Panc1 (cell line): ENCODE results near the gene ZFYVE28. TPM values are rescaled to one million over a fixed set of nuclear protein-coding genes. Genes with fewer than 3 reads are reported as not detected.

ENCODE experiments used
- ATAC-seq: fragments of 200-7000 bp; cut with Tn5 transposase; 2 replicates; pipeline ENCODE4 v1.9.1; 2020; ENCODE audit warnings: mild to moderate bottlenecking, moderate library complexity
- BruUV-seq: library from RNA; stranded (reverse); fragments of 400-500 nt; replicated peaks from 2 replicates; lab custom pipeline; 2021; lab: Mats Ljungman, UMichigan
- CTCF ChIA-PET: fragments of 300-600 bp; sonication (Branson Sonifier 250); formaldehyde crosslinking; loops from one replicate; lab custom pipeline; 2022; ENCODE audit warnings: antibody characterized with exemption; lab: Charles Lee
- POLR2A ChIA-PET: fragments of 300-600 bp; sonication (Branson Sonifier 250); formaldehyde crosslinking; loops from one replicate; lab custom pipeline; 2022; ENCODE audit warnings: antibody characterized with exemption; lab: Charles Lee
- DNase-seq: peaks from one replicate; pipeline ENCODE4 v3.0.0-alpha.2; 2010; ENCODE audit warnings: low read depth, low spot score
- H3K27ac ChIP-seq: 2 replicates; pipeline ENCODE4 v1.5.1; 2011; ENCODE audit warnings: mild to moderate bottlenecking, low read length, inconsistent platforms
- H3K27me3 ChIP-seq: fragments of 200-500 bp; sonication (Bioruptor generic); 2 replicates; pipeline ENCODE4 v1.6.0; 2014; ENCODE audit warnings: low read length, inconsistent platforms; ENCODE audit not compliant: control insufficient read depth, insufficient read depth
- H3K36me3 ChIP-seq: fragments of 200-500 bp; sonication (Bioruptor generic); 2 replicates; pipeline ENCODE4 v1.5.1; 2014; ENCODE audit warnings: inconsistent platforms, mild to moderate bottlenecking, low read length, moderate library complexity; ENCODE audit not compliant: control insufficient read depth, insufficient read depth
- H3K4me1 ChIP-seq: 2 replicates; pipeline ENCODE4 v1.5.1; 2011; ENCODE audit warnings: inconsistent platforms, mild to moderate bottlenecking, low read length, moderate library complexity; ENCODE audit not compliant: control insufficient read depth, insufficient read depth
- H3K4me3 ChIP-seq, 2 experiments: 2 replicates each; pipeline ENCODE4 v1.5.1; 2011 to 2012; ENCODE audit warnings: low read depth in 2 of 2, low read length in 2 of 2, mild to moderate bottlenecking in 2 of 2, inconsistent platforms in 1 of 2, moderate library complexity in 1 of 2
- H3K9me3 ChIP-seq: fragments of 200-500 bp; sonication (Bioruptor generic); 2 replicates; pipeline ENCODE4 v1.5.1; 2014; ENCODE audit warnings: low read depth, mild to moderate bottlenecking, inconsistent platforms, low read length, moderate library complexity; ENCODE audit not compliant: control insufficient read depth, insufficient read depth
- POLR2AphosphoS5 ChIP-seq: IDR thresholded peaks from 2 replicates; pipeline ENCODE4 v1.6.1; 2012; ENCODE audit warnings: mild to moderate bottlenecking, low read depth, low read length, moderate library complexity
- SIN3A ChIP-seq: IDR thresholded peaks from 2 replicates; pipeline ENCODE4 v1.6.1; 2012; ENCODE audit warnings: low read depth, mild to moderate bottlenecking, low read length, moderate library complexity, borderline replicate concordance; ENCODE audit not compliant: insufficient read depth
- TCF7L2 ChIP-seq: IDR thresholded peaks from 2 replicates; pipeline ENCODE4 v1.6.1; 2011; ENCODE audit warnings: mild to moderate bottlenecking, low read depth, low read length, inconsistent platforms
- in situ Hi-C: cut with HindIII; loops from 2 replicates; pipeline ENCODE4 v1.10.0; 2016; ENCODE audit warnings: low sequenced_read_pairs, low pct_unique_long_range_greater_than_20kb
- intact Hi-C: fragments of 100-400 bp; cut with micrococcal nuclease; formaldehyde crosslinking; loops from one replicate; pipeline ENCODE4 v1.10.0; 2022; ENCODE audit not compliant: unreplicated experiment
- total RNA-seq: library from RNA; stranded (reverse); gene quantifications from one replicate; pipeline ENCODE4 v1.2.1, GENCODE V29; 2021; ENCODE audit not compliant: unreplicated experiment
- TF ChIP-seq, protein P1 (sequence below): fragments of 450-650 bp; IDR thresholded peaks from 2 replicates; pipeline ENCODE4 v1.5.1; 2017; ENCODE audit warnings: mild to moderate bottlenecking
- TF ChIP-seq, protein P2 (sequence below), 2 experiments: IDR thresholded peaks; 2 replicates each; pipeline ENCODE4 v1.6.1; 2011 to 2012; ENCODE audit warnings: low read depth in 2 of 2, control low read depth in 1 of 2, low read length in 1 of 2, mild to moderate bottlenecking in 1 of 2, moderate library complexity in 1 of 2; ENCODE audit not compliant: insufficient read depth in 1 of 2

The ZFYVE28 gene
- total RNA-seq, 1 experiment from 2014 or later = 11.9 TPM

DNA sequence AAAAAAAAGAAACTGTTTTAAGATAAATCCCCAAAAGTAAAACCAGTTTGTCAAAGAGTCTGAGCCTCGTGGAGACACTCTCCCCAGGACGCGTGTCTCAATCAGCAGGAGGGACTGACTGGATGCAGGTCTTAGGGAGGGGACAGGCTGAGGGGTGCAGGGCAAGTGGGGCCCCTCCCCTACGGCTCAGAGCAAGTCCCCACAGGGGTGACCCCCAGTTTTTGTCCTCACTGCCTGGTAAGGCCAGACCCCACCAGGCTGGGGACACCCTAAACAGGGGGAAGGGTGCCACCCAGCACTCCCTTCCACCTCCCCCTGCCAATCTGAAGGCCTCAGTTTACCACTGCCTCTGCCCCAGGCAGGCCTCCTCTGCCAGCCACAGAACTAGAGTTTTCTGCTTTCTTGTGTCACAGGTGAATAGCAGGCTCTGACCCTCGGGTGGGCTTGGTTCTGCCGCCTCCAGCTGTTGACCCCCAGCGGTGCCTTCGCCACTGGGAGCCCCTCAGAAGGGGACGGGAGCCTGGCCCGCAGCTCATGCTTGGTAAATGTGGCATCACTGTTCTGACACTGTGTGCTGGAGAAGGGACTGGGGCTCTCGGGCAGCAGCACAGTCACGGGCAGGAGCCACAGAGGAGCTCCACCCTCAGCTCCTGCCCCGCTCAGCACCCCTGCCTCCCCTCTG lies 86.8 kb downstream of the ZFYVE28 start:
- ATAC-seq = no peak
- H3K4me1 ChIP-seq = peaks cover 10% of the 10 kb centered on the region; the same call in 1 of the 2 replicates
- peaks cover 9% of the 10 kb centered on the region; the same call in 1 of the 2 replicates for H3K9me3 ChIP-seq
- intact Hi-C loops (no loop called here), in situ Hi-C loops (no loop called here)
- no peak for DNase-seq
- no peak overlapping the region for H3K27ac ChIP-seq
- H3K27me3 ChIP-seq = no peaks in the 10 kb centered on the region
- ChIA-PET POLR2A (no interaction called here), CTCF (no interaction called here)
- H3K36me3 ChIP-seq = no peaks in the 10 kb centered on the region; the same call in 1 of the 2 replicates
- no TSS peak for BruUV-seq
- no peak overlapping the region for H3K4me3 ChIP-seq
- TF ChIP-seq SIN3A = no peak
- TF ChIP-seq, protein P1, sequence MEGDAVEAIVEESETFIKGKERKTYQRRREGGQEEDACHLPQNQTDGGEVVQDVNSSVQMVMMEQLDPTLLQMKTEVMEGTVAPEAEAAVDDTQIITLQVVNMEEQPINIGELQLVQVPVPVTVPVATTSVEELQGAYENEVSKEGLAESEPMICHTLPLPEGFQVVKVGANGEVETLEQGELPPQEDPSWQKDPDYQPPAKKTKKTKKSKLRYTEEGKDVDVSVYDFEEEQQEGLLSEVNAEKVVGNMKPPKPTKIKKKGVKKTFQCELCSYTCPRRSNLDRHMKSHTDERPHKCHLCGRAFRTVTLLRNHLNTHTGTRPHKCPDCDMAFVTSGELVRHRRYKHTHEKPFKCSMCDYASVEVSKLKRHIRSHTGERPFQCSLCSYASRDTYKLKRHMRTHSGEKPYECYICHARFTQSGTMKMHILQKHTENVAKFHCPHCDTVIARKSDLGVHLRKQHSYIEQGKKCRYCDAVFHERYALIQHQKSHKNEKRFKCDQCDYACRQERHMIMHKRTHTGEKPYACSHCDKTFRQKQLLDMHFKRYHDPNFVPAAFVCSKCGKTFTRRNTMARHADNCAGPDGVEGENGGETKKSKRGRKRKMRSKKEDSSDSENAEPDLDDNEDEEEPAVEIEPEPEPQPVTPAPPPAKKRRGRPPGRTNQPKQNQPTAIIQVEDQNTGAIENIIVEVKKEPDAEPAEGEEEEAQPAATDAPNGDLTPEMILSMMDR = no peak

DNA sequence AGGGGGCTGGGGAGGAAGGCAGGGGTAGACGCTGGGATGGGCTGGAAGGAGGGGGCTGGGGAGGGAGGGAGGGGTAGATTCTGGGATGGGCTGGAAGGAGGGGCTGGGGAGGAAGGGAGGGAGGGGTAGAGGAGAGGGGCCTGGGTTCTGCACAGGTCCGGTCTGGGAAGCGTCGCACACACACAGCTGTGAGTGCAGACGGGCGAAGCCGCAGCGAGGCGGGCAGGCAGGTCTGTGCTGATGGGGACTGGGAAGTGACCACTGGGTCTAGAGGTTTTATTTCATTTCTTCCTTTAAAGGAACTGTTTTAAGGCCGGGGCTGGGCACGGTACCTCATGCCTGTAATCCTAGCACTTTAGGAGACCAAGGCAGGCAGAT lies 87.4 kb downstream of the ZFYVE28 start:
- Histone ChIP-seq H3K27ac (no peak overlapping the region), H3K4me1 (peaks cover 10% of the 10 kb centered on the region; the same call in 1 of the 2 replicates), H3K27me3 (no peaks in the 10 kb centered on the region), H3K9me3 (peaks cover 9% of the 10 kb centered on the region; the same call in 1 of the 2 replicates), H3K4me3 (no peak overlapping the region), H3K36me3 (no peaks in the 10 kb centered on the region; the same call in 1 of the 2 replicates)
- no TSS peak for BruUV-seq
- in situ Hi-C loops (no loop called here), intact Hi-C loops (no loop called here)
- ChIA-PET CTCF (no interaction called here), POLR2A (no interaction called here)
- DNase-seq (no peak), ATAC-seq (peak; percentile 9; the same call in 1 of the 2 replicates)
- TF ChIP-seq, protein P2, sequence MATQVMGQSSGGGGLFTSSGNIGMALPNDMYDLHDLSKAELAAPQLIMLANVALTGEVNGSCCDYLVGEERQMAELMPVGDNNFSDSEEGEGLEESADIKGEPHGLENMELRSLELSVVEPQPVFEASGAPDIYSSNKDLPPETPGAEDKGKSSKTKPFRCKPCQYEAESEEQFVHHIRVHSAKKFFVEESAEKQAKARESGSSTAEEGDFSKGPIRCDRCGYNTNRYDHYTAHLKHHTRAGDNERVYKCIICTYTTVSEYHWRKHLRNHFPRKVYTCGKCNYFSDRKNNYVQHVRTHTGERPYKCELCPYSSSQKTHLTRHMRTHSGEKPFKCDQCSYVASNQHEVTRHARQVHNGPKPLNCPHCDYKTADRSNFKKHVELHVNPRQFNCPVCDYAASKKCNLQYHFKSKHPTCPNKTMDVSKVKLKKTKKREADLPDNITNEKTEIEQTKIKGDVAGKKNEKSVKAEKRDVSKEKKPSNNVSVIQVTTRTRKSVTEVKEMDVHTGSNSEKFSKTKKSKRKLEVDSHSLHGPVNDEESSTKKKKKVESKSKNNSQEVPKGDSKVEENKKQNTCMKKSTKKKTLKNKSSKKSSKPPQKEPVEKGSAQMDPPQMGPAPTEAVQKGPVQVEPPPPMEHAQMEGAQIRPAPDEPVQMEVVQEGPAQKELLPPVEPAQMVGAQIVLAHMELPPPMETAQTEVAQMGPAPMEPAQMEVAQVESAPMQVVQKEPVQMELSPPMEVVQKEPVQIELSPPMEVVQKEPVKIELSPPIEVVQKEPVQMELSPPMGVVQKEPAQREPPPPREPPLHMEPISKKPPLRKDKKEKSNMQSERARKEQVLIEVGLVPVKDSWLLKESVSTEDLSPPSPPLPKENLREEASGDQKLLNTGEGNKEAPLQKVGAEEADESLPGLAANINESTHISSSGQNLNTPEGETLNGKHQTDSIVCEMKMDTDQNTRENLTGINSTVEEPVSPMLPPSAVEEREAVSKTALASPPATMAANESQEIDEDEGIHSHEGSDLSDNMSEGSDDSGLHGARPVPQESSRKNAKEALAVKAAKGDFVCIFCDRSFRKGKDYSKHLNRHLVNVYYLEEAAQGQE (IDR thresholded peaks at IDR 0.05; ENCODE audit: insufficient read depth in 1 of 2, low read depth in 2 of 2, low read length in 1 of 2) = no peak
- TF ChIP-seq SIN3A (no peak), POLR2AphosphoS5 (no peak), TCF7L2 (no peak)
- TF ChIP-seq, protein P1 = no peak
